HT-29 (cell line): ENCODE measurements around the gene C15orf39. TPM values are rescaled to one million over a fixed set of nuclear protein-coding genes. Genes with fewer than 3 reads are reported as not detected.

Source experiments
- small RNA-seq: library from RNA; depleted of rRNA; stranded (forward); fragments of <200 nt; gene quantifications from one replicate; pipeline ENCODE3, GENCODE V24; 2014
- total RNA-seq: library from RNA; depleted of rRNA; stranded (reverse); fragments of >200 nt; shearing (Covaris generic); gene quantifications from 2 replicates; pipeline ENCODE4 v1.2.3, GENCODE V29; 2014; rRNA removed

The C15orf39 gene
- total RNA-seq, 1 experiment from 2014 or later = 76.6 TPM

Small RNA genes within 50 kb of the gene (small RNA-seq; reads per million reads assigned to genes)
- not detected for gene AC068338.1

Other genes starting within 250 kb of the C15orf39 start
- gene RPP25, start 245.1 kb upstream of the C15orf39 start, total RNA-seq = 60.1 and 68.1 TPM in 2 replicates
- gene SCAMP5, start 206.3 kb upstream of the C15orf39 start, total RNA-seq = 0.86 and 3.0 TPM in 2 replicates
- gene PPCDC, start 178.3 kb upstream of the C15orf39 start, total RNA-seq = 26.9 and 37.0 TPM in 2 replicates
- not detected in 2 replicates for gene GOLGA6C, start 56.5 kb downstream of the C15orf39 start, total RNA-seq
- 0.15 TPM in 1 of 2 replicates, not detected in the other for gene GOLGA6D, start 81.0 kb downstream of the C15orf39 start, total RNA-seq
- gene COMMD4, start 134.2 kb downstream of the C15orf39 start, total RNA-seq = 266 TPM in 2 replicates
- gene NEIL1, start 145.2 kb downstream of the C15orf39 start, total RNA-seq = 1.3 and 2.7 TPM in 2 replicates
- gene MAN2C1, start 166.7 kb downstream of the C15orf39 start, total RNA-seq = 200 and 234 TPM in 2 replicates
- 28.8 and 33.5 TPM in 2 replicates for gene SIN3A, start 249.8 kb downstream of the C15orf39 start, total RNA-seq